Esophagus squamous epithelium (tissue), 4 donors: ENCODE results near the gene CCDC171.

ENCODE experiments used
- CTCF ChIP-seq, 6 experiments: fragments of 450-650 bp in 4 of 6; fragments of 200-600 bp in 2 of 6; sonication (generic) in 2 of 6; IDR thresholded peaks; one replicate each; pipeline ENCODE4 v1.5.1; 2016 to 2019; ENCODE audit warnings: antibody characterized with exemption in 6 of 6, mild to moderate bottlenecking in 4 of 6, moderate library complexity in 4 of 6
- POLR2A ChIP-seq, 4 donors: fragments of 450-650 bp; IDR thresholded peaks; one replicate each; pipeline ENCODE4 v1.6.1; 2017; ENCODE audit warnings: antibody characterized with exemption in 4 of 4, mild to moderate bottlenecking in 4 of 4, moderate library complexity in 3 of 4

GRCh38 chr9:15549611-15550010, 3.2 kb upstream of the CCDC171 start:
- no peak for TF ChIP-seq POLR2A (IDR thresholded peaks at IDR 0.05)
- no peak for TF ChIP-seq CTCF (IDR thresholded peaks at IDR 0.05)
